GM18508 (cell line): ENCODE results near the gene KLHL29.

Source experiments
- ATAC-seq: cut with Tn5 transposase; IDR thresholded peaks from one replicate; pipeline ENCODE4 v1.9.1; 2021; ENCODE audit warnings: moderate number of reproducible peaks; ENCODE audit not compliant: insufficient read depth, unreplicated experiment

The KLHL29 gene

GRCh38 chr2:23659773-23660172 lies 274.8 kb downstream of the KLHL29 start:
- no peak for ATAC-seq

GRCh38 chr2:23660237-23660636 lies 275.3 kb downstream of the KLHL29 start:
- ATAC-seq: no peak

GRCh38 chr2:23661276-23662050 lies 276.5 kb downstream of the KLHL29 start:
- no peak for ATAC-seq

- no peak for ATAC-seq
Measured at GRCh38 chr2:23662466-23662865, 277.5 kb downstream of the KLHL29 start.

GRCh38 chr2:23662941-23663920 lies 278.3 kb downstream of the KLHL29 start:
- ATAC-seq: no peak

GRCh38 chr2:23664066-23664788 lies 279.2 kb downstream of the KLHL29 start:
- no peak for ATAC-seq

- ATAC-seq: no peak
Measured at GRCh38 chr2:23666241-23666979, 281.4 kb downstream of the KLHL29 start.

- ATAC-seq: no peak
Measured at GRCh38 chr2:23666980-23667357, 282.0 kb downstream of the KLHL29 start.

GRCh38 chr2:23668756-23669304 lies 283.9 kb downstream of the KLHL29 start:
- no peak for ATAC-seq

GRCh38 chr2:23669413-23670244 lies 284.6 kb downstream of the KLHL29 start:
- no peak for ATAC-seq

- ATAC-seq: no peak
Measured at GRCh38 chr2:23670245-23670592, 285.2 kb downstream of the KLHL29 start.

- no peak for ATAC-seq
Measured at GRCh38 chr2:23673082-23673481, 288.1 kb downstream of the KLHL29 start.

GRCh38 chr2:23673830-23674679 lies 289.1 kb downstream of the KLHL29 start:
- ATAC-seq: no peak

GRCh38 chr2:23675506-23675905 lies 290.5 kb downstream of the KLHL29 start:
- no peak for ATAC-seq

GRCh38 chr2:23677836-23678235 lies 292.9 kb downstream of the KLHL29 start:
- no peak for ATAC-seq

- ATAC-seq: no peak
Measured at GRCh38 chr2:23679044-23679443, 294.1 kb downstream of the KLHL29 start.

- ATAC-seq: no peak
Measured at GRCh38 chr2:23680951-23681350, 296.0 kb downstream of the KLHL29 start.
